Pons (tissue), 1 donor: ENCODE results near the gene AHDC1.

Experiments
- DNase-seq: peaks from one replicate; pipeline ENCODE4 v3.0.0-alpha.2; 2016; ENCODE audit warnings: low spot score

Gene AHDC1

DNA sequence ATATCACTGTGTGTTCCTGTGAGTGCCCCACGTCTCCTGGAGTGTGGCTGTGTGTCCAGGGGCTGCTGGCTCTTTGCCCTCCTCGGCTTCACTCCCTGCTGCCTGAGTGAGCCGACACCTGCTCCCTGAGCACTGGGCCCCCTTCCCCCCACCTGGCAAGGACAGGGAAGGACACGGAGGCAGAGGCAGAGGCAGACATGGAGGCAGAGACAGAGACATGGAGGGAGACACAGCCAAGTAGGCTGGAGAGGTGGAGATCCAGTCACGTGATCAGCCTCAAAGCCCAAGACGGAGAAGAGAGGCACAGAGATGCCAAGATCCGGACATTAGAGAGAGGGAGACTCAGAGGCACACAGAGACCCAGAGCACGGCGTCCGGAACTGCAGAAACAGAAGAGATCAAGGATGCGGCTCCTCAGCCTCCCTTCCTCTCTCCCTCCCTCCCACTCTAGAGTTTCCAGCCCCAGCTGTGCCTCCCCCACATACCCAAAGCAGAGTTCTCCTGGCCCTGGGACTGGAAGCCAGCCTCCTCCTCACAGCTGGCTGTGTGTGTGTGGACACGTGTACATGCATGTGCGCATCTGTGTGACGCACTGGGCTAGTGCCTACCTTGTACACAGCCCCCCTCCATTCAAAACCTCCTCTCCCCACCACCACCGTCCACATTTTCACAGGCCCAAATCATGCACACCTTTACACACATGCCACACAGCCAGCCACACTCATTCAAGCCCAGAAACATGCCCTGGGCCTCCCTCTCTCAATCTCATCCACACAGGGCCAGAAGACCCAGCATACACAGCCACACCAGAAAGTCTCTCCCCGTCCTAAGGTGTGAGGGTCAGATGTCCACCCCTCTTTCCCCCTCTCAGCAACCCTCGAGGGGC, 74.9 kb downstream of the AHDC1 start:
- DNase-seq, result peak; percentile 72

DNA sequence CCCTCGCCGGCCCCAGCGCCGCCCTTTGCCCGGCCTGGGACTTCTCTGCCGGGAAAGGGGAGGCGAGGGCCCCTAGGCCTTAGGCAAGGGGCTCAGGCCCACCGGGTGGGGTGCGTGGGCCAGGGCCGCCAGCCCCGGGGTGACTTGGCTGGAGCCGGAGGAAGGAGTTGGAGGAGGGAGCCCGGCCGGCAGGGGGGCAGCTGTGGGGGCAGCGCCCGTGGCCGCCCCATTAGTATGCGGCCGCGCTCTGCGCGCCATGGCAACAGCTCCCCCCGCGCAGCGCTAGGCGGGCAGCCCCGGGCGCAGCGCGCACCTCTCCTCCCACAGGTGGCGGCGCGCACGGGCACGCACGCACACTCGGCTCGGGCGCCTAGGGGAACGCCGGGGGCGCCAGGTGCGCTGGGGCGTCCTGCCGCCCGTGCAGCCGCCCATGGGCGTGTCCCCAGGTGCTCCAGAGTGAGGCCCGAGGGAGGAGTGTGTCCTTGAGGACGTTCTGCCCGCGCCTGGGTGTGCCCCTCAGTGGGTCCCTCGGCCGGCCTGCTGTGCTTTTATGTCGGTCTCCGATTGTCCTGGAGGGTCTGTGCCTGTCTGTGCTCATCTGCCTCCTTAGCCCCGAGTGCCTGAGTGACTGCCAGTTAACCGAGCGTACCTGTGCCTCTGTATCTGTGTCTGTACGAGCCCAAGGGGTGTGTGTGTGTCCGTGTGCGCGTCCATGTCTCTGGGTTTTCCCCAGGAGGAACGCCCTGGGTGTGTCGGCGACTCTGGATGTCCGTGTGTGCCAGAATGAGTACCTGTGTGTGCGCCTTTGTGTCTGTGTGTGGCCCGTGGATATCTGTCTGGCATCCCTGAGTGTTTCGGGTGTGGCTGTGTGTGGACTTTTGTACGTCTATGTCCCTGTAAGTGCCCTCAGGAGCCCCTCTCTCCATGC, 75.8 kb downstream of the AHDC1 start:
- DNase-seq, result no peak

DNA sequence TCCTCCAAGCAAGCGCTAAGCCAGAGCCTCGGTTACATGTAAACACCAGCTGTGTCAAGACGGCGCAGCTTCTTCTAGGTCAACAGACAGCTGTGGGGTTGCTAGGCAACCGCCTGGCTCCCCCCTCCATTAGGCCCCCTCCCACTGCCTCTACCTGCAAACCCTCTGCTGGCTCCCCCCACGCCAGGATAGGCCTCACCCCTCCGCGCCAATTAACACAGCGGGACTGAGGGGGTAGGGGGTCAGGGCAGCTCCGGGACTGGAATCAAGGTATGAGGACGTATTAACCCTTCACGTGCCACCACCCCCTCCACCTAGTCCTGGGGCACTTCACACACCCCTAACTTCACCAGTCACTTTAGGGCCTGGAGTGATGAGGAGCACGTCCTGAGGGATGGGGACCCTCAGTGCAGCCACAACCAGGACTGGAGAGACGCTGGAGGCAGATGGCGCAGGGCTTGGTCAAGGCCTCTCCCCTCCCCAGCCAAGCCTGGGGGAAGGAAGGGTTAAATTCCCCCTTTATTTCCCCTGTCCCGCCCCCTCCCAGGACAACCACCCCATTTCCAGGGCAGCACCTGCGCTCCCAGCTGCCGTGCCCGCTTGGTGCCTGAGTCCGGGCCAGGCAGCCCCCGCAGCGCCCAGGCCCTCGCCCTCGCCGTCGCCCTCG, 76.6 kb downstream of the AHDC1 start:
- no peak for DNase-seq

DNA sequence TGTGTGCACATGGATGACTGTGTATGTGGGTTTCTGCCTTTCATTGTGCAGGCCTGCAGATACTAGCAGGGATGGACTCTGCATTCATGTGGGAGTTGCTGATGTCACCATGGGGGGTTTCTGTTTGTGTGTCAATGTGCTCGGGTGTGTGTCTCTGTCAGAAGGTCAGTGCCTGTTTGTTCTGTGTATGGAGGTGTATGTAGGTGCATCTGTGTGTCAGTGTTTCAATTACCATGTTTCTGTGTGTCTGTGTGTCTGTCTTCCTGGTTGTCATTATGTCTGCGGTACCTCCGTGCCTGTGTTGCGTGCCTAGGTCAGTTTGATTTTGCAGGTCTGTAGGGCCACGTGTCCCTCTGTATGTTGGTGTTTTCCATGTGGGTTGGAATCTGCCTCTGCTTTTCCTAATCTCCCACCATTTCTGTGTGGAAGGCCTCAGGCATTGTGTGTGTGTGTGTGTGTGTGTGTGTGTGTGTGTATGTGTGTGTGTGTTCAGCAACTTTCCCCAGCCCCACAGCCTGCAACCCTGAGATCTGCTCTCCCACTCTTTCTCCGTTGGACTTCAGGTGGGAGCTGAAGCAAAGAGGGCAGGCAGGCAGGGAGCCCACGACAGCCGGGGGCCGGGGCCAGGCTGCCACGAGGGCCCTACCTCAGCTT, 77.2 kb downstream of the AHDC1 start:
- no peak for DNase-seq

DNA sequence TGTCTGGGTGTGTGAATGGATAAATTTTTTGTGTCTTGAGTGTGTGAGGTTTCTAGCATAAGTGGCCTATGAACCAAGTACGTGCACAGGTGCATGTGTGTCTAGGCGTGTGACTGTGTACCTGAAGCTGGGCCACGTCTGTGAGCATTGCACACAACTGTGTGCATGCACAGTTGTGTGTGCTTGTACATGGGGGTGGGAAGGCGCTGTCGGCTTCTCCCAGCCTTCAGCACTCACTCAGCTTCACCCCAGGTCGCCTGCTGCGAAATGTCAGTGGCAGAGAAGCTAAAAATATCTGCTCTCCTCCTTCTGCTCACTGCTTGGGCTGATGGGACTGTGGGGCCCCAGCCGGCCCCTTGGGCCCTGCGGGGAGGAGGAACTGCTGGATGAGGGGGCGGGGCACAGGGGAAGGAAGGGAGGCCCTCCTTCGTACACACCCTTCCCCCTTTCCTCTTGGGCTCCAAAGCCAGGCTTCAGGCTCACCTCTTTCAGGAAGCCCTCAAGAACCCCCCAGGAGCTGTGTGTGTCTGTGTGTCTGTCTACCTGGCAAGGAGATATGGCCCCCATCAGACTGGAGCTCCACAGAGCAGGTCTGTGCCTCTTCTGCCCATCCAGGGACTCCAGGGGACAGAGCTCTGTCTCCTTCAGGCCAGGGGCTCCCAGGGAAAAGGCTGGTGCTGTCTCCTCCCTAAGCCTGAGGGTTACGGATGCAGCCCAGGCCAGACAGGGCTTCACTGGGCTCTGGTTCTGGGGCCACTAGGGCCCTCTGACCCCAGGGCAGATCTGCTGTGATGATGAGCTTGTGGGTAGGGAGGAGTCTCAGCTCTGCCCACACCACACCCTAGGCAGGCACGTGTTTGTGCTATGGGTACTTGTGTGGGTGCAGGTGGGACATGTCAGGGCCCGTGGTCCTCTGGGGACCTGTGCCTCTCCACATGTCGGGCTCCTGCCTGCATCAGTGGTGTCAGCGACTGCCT, 78.4 kb downstream of the AHDC1 start:
- peak; percentile 65 for DNase-seq

DNA sequence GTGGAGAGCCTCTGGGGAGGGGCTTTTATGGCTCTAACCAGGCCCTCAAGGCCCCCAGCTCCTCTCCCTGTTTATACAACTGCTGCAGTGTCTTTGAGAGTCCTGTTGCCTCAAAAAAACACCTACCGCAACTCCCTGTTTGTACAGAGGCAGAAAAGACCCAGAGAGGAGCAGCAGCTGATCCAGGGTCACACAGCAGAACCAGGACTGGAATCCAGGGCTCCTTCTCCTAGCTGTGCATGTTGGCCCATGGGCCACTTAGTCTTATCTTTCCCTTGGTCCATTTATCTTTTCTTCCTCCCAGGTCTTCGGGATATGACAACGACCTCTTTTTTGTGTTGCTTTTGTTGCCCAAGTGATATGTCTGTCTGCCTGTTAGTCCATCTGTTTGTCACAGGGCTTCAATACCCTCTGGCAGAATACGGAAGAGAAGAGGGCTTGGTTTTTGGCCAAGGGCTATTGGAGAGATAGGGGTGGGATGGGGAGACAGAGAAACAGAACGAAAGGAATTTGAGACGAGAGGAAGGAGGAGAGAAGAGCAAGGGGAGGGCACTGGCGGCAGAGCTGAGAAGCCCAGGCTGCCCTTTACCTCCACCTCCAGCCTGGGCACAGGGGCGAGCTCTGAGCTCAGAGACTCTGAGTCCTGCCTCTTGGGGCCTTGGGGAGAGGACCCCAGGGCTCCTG, 80.5 kb downstream of the AHDC1 start:
- DNase-seq, result no peak

DNA sequence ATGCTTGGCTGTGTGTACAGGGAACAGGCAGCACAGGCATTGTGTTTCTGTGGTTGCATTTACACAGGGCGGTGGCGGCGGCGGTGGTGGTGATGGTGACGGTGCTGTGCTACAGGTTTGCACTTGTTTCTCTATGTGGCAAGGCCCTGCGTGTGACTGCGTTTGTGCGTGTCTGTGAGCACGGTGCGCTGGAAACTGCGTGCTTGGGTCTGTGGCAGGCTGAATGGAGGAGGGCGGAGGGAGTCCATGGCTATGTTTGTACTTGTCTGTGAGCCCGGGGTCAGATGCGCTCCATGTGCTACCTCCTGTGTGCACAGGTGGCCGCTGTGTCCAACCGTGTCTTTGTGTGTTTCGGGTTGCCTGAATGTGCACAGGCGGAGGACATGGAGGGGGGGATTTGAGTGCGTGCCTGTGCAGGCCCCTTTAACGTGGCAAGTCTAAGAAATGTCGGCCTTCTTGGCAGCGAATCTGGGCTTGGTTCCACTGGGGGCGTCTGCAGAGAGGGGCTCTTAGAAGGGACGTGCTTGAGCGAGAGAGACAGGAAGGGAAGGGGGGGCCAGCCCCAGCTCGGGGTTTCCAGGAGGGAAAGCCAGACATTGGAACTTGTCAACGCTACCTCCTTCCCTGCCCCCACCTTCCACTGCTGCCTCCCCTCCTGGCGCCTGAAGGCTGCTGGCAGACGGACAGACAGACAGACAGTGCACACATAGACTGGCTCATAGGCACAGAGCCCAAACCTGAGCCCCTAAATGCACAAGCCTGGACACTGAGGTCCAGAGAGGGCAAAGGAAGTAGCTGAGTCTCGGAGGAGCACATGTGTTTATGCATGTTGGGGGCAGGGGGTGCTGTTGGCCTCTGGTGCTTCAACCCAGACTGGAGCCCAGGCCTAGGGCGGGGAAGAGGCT, 81.3 kb downstream of the AHDC1 start:
- no peak for DNase-seq

DNA sequence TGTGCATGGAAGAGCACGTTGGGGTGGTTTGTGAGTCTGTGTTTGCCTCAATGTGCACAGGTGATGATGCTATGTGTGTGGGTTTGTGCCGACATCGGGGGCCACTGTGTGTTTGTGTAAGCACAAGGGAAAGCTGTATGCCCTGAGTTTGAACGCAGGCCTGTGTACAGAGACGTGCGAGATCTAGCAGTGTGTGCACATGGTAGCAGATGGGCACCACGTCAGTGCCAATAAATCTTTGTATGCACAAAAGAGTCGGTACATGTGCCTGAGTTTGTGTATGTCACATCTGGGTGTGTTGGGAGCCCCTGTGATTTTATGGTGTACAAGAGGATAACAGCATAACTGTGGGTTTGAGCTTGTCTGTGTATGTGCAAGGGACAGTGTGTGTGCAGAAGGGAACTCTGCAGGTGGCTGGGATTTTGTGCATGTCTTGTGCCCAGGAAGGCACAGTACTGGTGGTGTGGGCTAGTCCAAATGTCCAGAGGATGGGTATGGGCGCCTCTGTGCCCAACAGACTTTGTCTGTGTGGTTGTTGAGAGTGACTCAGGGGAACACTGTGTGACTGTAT, 82.0 kb downstream of the AHDC1 start:
- DNase-seq, result no peak

DNA sequence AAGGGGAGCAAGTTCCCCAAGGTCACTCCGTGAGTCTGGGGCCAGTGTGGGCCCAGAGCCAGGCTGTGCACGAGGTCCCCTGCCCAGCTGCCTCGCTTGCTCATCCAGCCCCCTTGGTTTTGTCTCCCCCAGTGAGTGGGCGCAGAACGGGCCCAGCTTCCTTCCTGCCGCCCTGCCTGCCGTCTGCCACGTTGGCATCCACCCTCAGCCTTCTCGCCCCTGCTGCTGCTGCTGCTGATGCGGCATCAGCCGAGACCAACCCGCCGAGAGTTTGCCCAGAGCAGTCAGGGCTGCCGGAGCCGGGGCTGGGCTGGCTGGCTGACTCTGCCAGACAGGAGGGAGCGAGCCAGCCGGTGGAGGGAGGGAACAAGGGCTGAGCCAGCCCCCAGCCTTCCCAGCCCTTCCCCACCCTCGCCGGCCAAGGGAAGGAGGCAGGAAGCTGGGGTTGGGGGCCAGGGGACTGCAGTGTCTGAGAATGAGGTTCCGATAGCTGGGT, 82.6 kb downstream of the AHDC1 start:
- no peak for DNase-seq

DNA sequence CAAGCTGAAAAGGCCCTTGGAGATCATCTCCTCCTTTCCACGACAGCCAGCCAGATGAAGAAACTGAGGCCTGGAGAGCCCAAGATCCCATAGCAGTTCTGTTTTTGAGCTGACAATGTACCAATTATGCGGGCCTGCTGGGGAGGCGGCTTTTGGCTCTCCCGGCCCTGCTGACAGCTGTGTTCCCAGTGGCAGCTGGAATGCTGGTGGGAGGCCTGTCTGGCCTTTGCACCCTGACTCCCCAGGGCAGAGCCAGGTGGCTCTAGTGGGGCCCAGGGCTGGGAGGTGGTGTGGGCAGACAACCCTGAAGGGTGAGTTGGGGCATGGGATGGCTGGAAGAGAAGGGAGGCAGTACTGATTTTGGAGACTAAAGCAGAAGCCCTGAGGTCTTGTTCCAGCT, 83.3 kb downstream of the AHDC1 start:
- DNase-seq, result no peak

DNA sequence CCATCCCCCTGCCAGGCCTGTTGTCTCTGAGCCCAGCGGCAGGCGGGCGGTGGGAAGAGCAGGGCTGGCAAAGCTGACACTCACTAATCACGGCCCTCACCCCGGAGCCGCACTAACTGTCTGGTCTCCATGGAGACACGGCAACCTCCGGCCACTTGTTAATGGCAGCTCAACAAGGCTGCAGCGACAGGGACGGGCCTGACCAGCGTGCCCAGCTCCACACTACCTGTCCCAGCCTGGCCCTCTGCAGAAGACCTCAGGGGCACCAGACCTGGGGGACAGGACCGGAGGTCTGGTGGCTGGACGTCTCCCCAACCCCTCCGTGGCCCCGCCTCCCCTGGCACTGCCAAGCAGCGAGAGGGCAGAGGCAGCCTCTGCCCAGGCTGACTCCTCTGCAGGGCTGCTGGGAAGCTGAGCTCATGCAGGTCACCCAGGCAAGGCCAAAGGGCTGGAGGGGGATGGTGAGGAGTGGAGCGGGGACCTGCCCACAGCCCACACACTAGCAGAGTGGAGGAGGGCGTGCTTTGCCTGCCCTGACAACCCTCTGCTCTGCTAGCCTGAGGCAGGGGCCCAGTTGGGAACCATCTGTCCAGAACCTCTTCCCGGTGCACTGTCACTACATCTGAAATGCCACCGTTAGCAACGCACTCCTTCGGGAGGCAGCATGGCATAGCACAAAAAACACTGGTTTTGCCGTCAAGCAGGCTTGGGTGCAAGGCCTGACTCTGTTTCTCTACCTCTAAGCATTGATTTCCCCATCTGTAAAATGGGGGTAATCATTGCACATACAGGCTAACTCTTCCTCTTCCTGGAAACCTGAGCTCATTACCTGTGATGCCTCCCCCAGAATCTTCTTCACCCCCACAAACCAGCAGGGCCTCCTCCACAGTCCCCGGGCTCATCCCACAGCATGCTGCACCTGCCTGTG, 84.3 kb downstream of the AHDC1 start:
- no peak for DNase-seq

DNA sequence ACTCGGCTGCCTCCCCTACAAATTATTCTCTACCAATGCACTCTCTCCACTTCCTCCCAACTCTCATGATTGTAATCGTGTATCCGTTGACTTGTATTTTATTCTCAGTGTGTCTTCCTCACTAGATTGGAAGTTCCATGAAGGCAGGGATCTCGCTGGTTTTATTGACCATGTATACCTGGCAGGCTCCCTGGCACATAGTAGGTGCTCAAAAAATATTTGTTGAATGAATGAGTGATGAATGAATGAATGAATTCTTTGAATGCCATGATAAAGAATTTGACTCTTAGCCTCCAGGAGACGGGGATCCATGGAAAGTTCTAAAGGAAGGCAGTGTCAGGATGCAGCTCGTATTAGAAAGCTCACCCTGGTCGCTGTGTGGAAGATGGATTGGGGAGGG, 85.1 kb downstream of the AHDC1 start:
- no peak for DNase-seq

DNA sequence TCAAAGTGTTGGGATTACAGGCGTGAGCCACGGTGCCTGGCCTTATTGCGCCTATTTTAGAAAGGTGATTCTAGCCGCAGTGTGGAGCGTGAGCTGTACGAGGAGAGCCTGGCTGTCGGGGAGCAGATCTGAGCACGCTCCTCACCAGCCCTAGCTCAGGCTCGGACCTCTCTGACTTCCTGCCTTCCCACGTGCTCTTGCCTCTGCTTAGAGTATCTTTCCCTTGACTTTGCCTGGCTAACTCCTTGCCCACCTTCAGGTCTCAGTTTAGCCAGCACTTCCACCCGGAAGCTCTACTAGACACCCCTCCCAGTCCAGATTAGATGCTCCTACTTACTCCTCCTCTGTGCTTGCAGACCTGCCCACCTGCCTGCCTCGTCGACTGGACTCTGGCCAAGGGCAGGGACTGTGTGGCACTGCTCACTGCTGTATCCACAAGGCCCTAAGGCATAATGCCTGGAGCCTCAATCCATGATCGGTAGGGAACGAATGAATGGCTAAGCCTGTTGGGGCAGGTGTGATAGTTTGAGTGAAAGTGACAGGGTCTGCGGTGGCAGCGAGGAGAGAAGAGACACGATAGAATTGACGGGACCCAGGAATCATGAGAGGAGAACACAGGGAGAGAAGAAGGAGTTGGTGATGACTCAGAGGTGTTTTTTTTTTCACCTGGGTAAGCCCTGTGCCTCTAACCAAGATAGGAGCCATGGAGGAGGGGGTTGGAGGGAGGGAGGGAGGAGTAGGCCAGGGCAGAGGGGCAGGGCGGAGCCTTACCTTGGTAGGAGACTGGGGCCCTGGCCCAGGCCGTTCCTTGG, 85.8 kb downstream of the AHDC1 start:
- DNase-seq, result no peak

DNA sequence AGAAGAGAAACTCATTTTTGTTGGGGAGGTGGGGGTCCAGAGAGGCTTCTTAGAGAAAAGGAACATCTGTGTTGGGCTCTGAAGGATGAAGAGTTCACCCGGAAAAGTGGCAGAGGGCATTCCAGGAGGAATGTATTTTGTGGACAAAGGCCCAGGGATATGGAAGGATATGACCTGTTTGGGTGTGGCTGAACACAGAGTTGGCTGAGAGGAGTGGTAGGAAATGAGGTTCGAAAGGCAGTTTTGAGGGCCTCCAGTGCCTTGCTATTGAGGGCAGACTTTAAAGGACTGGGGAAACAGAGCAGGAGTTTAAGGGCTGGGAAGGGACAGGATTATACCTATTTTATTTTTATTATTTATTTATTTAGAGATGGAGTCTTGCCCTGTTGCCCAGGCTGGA, 86.6 kb downstream of the AHDC1 start:
- no peak for DNase-seq

DNA sequence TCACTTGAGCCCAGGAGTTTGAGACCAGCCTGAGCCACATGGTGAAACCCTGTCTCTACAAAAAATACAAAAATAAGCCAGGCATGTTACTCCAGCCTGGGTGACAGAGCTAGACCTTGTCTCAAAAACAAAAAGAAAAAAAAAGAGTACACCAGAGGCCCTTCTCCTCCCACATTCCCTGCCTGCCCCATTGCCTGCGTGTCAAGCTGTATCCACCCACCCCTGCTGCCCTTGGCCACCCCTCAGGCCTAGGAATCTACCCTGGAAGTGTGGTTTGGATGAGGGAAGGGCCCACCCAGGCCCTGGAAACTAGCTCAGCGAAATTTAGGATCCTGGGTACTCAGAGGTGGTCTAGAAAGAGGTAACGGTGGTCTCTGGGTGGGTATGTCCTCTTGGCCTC, 88.3 kb downstream of the AHDC1 start:
- no peak for DNase-seq

DNA sequence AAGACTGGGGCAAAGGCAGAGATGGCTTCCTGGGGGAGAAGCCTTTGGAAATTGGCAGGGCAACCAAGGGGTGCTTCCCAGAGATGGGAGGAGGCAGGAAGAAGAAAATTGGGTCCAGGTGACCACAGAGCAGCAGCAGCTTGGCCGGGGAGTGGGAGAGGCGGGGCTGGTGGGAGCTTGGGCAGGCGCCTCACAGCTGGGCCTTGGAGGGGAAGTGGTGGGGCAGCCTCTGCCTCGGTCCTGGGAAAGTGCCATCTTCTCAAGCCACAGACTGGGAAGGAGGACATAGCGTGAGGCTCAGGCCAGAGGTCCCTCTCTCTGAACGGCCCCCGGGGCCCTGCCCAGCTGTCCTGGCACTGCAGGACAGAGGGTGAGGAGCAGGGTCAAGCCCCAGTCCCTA, 90.0 kb downstream of the AHDC1 start:
- DNase-seq, result no peak

DNA sequence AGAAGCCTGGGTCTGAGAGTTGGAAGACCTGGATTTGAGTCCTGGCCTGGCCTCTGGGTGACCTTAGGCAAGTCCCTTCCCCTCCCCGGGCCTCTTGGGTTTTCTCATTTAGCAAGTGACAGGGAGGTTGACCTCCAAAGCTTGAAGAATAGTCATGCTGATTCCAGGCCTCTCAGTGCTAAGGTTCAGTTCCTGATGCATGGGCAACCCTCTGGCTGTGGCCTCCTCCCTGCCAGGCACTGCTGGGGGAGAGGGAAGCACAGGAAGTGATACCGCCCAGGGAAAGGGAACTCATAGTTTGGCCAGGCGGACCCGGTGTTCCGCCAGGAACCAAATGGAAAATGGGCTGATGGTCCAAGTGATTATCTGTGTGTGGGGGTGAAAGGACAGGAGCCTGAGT, 90.4 kb downstream of the AHDC1 start:
- no peak for DNase-seq
